COLO668 (cell line): ENCODE measurements around the gene MAP3K5.

ENCODE experiments used
- DNase-seq: peaks from one replicate; lab custom pipeline; 2025; ENCODE audit not compliant: unreplicated experiment; lab: John Stamatoyannopoulos, UW

Gene MAP3K5

DNA sequence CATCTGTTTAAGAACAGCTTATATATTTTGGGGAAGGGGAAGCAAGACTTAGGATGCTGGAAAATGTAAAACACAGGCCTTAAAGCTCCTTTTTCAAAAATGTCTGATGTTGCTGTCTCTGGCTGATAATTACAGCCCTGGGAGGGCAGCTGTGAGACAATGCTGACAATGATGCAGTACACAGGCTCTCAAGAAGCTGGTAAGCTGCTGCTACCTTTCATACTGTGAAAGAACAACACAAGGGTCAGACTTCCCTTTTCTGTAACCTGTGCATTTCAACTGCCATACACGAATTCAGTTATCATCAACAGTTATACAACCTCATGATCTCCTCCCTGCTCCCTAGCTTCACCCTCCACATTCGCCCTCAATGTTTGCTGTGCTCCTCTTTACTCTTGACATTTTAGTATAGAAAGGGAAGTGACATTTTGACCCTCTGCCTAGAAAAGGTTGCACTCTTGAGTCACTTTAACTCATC is 267.3 kb downstream of the MAP3K5 start:
- peak; percentile 17 for DNase-seq

DNA sequence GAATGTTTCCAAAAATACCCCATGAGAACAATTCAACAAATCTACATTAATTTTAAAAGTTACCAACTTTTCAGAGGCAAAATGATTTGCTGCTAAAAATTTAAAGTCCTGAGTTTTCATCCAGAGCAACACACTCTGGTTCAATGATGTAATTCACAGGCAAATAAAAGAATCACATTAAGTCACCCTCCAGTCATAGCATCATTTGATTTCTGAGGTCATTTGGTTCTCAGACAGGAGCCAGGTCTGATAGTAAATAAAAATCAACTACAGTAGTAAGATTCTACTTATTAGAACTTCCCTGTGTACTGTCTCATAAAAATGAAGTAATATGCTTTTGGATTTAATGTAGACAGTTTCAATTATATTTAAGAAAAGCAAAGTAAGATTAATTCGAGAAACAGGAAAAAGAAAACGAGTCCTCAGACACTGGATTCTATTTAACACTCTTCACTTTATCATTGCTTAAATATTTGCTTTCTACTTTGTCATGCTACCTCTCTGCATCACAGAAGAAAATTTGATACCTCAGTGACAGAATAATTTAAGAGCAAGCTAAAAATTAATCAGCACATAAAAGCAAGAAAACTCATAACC is 267.8 kb downstream of the MAP3K5 start:
- no peak for DNase-seq

- DNase-seq = no peak
These were observed 269.1 kb downstream of the MAP3K5 start for GRCh38 chr6:136523196-136523595.

DNA sequence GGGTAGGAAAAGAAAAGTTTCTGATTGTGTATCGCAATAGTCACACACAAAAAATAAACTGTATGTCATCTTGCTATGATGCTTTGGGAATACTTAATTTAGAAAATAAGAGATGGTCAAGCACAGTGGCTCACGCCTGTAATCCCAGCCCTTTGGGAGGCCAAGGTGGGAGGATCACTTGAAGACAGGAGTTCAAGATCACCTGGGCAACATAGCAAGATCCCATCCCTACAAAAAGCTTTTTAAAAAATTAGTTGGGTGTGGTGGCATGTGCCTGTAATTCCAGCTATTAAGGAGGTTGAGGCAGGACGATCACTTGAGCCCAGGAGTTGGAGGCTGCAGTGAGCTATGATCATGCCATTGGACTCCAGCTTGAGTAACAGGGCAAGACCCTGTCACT is 269.6 kb downstream of the MAP3K5 start:
- DNase-seq = no peak

DNA sequence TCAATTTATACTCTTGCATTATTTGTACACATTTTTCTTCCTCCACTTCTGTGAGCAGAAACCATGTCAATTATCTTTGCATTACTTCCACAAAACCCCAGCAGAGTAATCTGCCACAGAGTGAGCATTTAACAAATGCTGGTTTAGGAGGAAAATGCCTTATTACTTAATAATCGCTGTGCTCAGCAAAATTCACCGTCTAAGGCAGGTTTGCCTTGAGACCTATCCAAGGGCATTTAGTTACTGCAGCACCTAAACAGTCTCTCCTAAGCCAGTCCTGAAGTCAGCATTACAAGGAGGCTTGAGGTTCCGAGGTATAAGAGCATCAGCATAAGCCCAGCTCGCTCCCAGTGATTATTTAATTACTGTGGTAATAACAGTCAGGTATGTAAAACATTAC is 270.4 kb downstream of the MAP3K5 start:
- DNase-seq = no peak

DNA sequence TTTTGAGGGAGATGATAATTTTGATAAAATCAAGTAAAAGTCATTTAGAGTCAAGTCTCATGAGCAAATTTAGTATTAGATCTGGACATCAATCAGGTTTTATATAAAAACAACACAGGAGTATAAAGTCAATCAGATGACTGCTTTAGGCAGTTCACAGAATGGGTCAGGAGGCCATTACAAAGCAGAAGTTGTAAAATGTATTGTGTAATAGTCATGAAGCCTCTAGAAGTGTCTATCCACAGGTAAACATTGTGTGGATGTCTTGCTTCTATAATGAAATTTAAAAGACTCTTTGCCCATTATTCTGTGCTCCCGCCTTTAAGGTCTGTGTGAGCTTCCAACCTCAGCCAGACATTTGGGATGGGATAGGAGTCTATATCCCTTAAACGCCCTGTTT is 270.9 kb downstream of the MAP3K5 start:
- DNase-seq = no peak

DNA sequence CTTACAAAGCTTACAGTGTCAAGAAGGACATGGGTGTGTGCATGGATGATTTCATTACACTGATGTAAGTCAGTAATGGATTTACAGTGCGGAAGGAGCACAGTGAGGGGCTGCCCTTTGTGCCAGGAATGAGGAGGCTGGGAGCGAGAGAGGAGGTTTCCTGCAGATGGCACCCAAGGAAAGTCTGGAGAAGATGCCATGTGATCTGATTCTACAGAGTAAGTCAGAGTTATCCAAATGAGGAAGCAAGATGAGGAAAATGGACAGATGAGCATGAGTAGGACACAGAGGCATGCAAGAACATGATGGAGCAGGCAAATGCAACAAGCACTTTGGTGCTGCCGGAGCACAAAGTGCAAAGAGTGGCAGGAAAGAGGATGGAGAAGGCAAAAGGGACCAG is 271.8 kb downstream of the MAP3K5 start:
- DNase-seq = no peak

- DNase-seq = no peak
These were observed 274.7 kb downstream of the MAP3K5 start for GRCh38 chr6:136517582-136517981.

DNA sequence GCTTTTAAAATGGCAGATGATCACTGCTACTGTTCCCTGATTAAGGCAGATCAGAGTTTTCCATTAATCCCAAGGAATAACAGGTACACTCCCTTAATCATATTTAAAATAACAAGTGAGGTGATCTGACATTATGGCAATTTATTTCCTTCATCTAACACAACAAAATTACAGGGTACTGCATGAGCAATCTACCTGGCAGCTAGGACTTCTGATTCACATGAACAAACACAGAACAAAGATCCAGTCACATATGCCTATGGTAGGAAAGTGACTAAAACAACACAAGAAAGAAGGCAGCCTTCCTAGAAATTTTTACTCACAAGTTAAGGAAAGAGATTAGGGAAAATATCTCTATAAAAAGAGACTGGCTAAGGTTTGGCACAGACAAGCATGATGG is 275.3 kb downstream of the MAP3K5 start:
- DNase-seq = no peak

DNA sequence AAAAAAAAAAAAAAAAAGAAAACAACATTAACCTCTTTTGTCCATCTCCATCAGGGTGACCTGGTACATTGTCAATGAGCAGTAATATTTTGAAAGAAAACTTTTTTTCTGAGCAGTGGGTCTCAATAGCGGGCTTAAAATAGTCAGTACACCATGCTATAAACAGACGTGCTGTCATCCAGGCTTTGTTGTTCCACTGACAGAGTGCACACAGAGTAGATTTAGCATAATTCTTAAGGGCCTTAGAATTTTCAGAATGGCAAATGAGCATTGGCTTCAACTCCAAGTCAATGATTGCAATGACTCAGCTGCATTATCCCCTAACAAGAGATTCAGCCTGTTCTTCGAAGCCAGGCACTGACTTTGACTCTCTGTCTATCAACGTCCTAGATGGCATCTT is 277.7 kb downstream of the MAP3K5 start:
- no peak for DNase-seq

- DNase-seq = no peak
These were observed 280.4 kb downstream of the MAP3K5 start for GRCh38 chr6:136511926-136512325.

DNA sequence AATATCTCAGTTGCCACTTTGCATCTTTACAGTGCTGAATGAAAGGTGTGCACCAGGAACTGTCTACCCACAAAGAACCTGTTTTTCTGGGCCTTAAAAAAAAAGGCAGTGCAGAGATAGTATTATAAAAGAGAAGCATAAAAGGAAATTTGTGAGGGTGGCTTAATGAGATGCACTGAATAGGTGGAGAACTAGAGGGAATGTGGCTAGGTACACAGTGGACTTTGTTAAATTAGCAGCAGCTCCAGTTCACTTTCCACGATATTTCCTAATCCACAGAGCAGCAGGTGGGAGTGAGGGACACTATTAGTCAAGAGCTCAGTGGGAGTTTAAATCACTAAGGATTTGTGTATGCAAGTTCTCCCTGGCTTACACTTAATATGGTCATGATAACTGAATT is 280.9 kb downstream of the MAP3K5 start:
- DNase-seq = no peak

GRCh38 chr6:136510782-136511181 is 281.5 kb downstream of the MAP3K5 start:
- DNase-seq = no peak

- DNase-seq = no peak
These were observed 282.0 kb downstream of the MAP3K5 start for GRCh38 chr6:136510299-136510698.

DNA sequence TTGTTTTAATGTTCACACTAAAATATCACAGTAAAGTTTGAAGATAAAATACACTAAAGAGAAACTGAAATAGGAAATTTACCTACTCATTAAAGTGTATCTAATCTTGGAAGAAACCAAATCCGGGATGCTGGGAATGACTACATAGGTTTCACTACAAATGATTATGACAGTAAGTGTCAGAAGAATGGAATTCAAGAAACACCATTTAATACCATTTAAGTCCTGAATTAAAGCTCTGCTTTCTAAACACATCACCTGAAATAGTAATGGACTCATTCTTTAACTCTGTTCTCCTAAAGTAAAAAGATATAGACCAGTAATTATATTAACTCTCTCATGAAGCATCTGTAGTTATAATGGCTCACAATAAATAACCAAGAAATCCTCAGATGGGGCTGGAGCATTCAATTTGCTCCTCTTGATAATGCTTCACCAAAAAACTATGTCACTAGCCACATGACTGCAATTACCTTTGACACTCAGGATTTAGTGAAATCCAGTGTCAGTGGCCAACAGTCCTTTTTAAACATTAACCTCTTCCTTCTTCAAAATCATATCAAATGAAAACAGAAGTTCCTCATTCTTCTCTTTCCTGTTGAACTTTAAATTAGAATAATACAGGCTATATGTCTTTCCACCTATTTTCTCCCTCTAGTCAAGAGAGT is 283.4 kb downstream of the MAP3K5 start:
- DNase-seq = no peak
